ENCODE data around the gene INAFM2.

The INAFM2 gene

DNA sequence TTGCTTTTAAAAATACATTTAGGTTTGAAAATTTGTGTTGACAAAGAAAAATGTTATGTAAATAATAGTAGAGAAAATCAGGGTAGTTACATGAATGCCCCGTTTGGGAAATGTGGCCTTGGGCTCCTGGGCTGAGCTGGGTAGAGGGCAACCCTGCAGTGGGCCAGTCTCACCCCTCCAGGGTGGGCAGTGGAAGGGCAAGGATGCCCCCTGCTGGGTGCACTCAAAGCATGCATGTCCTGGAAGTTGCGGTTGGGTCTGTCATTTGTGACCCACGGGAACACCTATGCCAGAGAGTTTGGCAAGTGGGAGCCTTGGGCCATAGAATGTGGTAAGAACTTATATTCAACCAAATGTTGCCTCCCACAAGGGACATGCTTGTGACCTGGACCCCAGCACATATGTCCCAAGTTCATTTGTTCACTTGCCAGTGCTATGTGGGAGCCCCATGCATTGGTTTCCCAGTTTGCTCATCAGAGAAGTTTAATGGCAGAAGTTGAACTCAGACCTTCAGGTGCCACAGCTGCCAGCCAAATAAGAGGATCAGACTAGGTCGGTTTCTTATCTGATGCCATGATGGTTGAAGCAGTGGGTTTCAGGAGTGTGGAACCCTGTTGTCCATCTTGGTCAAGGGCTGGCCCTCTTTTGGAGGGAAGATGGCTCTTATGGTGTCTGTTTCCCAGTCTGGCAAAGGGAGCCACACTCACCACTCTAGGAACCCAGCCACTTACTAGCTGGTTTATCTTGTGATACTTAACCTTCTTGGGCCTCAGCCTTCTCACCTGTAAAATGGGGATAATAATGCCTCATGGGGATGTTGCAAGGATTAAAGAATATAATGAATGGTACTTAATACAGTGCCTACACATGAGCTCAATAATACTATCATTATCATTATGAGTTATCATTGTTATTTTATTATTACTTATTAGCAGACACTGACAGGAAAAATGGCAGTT, 13.2 kb upstream of the INAFM2 start:
- peak; percentile 73 for DNase-seq
- TF ChIP-seq, protein P1, sequence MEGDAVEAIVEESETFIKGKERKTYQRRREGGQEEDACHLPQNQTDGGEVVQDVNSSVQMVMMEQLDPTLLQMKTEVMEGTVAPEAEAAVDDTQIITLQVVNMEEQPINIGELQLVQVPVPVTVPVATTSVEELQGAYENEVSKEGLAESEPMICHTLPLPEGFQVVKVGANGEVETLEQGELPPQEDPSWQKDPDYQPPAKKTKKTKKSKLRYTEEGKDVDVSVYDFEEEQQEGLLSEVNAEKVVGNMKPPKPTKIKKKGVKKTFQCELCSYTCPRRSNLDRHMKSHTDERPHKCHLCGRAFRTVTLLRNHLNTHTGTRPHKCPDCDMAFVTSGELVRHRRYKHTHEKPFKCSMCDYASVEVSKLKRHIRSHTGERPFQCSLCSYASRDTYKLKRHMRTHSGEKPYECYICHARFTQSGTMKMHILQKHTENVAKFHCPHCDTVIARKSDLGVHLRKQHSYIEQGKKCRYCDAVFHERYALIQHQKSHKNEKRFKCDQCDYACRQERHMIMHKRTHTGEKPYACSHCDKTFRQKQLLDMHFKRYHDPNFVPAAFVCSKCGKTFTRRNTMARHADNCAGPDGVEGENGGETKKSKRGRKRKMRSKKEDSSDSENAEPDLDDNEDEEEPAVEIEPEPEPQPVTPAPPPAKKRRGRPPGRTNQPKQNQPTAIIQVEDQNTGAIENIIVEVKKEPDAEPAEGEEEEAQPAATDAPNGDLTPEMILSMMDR (IDR thresholded peaks at IDR 0.05) = peak; percentile 76
- H3K36me3 Mint-ChIP-seq (ENCODE audit: low read depth) = no peaks in the 10 kb centered on the region
- no peak overlapping the region for H3K27ac Mint-ChIP-seq
- H3K9me3 Mint-ChIP-seq = no peaks in the 10 kb centered on the region
- peaks cover 39% of the 10 kb centered on the region for H3K4me1 Mint-ChIP-seq
- peaks cover 71% of the 10 kb centered on the region for H3K27me3 Mint-ChIP-seq (ENCODE audit: low read depth, poor library complexity)
- H3K4me3 Mint-ChIP-seq = no peak overlapping the region

- H3K4me1 Mint-ChIP-seq = peaks cover 39% of the 10 kb centered on the region
- H3K27me3 Mint-ChIP-seq (ENCODE audit: low read depth, poor library complexity) = peaks cover 72% of the 10 kb centered on the region
- H3K9me3 Mint-ChIP-seq = no peaks in the 10 kb centered on the region
- no peaks in the 10 kb centered on the region for H3K36me3 Mint-ChIP-seq (ENCODE audit: low read depth)
- TF ChIP-seq, protein P1 (IDR thresholded peaks at IDR 0.05) = no peak
- H3K27ac Mint-ChIP-seq = no peak overlapping the region
- DNase-seq = no peak
- H3K4me3 Mint-ChIP-seq = no peak overlapping the region
These were observed 12.5 kb upstream of the INAFM2 start for GRCh38 chr15:40310993-40311392.

- no peak overlapping the region for H3K4me3 Mint-ChIP-seq
- no peak for DNase-seq
- no peak overlapping the region for H3K27ac Mint-ChIP-seq
- H3K36me3 Mint-ChIP-seq (ENCODE audit: low read depth) = no peaks in the 10 kb centered on the region
- TF ChIP-seq, protein P1 (IDR thresholded peaks at IDR 0.05) = no peak
- peaks cover 25% of the 10 kb centered on the region for H3K4me1 Mint-ChIP-seq
- peaks cover 82% of the 10 kb centered on the region for H3K27me3 Mint-ChIP-seq (ENCODE audit: low read depth, poor library complexity)
- no peaks in the 10 kb centered on the region for H3K9me3 Mint-ChIP-seq
These were observed 10.9 kb upstream of the INAFM2 start for GRCh38 chr15:40312370-40313158.

GRCh38 chr15:40313531-40314398, 9.7 kb upstream of the INAFM2 start:
- Mint-ChIP-seq H3K27ac (no peak overlapping the region), H3K9me3 (no peaks in the 10 kb centered on the region), H3K4me1 (peaks cover 13% of the 10 kb centered on the region), H3K27me3 (ENCODE audit: low read depth, poor library complexity) (peaks cover 86% of the 10 kb centered on the region), H3K4me3 (no peak overlapping the region), H3K36me3 (ENCODE audit: low read depth) (no peaks in the 10 kb centered on the region)
- TF ChIP-seq, protein P1 (IDR thresholded peaks at IDR 0.05) = no peak
- no peak for DNase-seq

DNA sequence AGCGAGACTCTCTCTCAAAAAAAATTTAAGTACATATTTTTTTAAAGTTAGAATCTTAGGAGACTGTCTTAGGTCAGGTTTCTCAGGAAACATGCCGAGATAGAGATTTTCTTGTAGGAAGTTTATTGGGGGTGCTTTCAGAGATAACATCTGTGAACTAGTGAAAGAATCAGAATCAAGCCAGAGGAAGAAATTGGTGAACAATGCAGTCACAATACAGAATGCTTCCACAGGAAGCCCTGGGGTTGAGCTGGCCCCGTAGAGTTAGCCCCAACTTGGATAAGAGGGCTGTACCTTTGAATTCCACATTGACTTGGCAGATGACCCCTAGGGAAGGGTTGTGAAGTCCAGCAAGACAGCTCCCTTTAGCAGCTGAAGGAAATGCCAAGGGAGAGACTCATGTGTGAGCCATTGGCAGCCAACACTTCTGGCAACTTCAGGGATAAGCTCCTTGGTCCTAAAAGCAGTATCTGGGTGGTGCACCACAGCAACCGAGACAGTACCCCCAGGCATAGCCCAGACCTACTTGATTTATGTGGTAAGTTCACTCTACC, 8.7 kb upstream of the INAFM2 start:
- H3K27ac Mint-ChIP-seq = no peak overlapping the region
- no peak overlapping the region for H3K4me3 Mint-ChIP-seq
- peaks cover 84% of the 10 kb centered on the region for H3K27me3 Mint-ChIP-seq (ENCODE audit: low read depth, poor library complexity)
- no peaks in the 10 kb centered on the region for H3K36me3 Mint-ChIP-seq (ENCODE audit: low read depth)
- peaks cover 2% of the 10 kb centered on the region for H3K4me1 Mint-ChIP-seq
- TF ChIP-seq, protein P1 (IDR thresholded peaks at IDR 0.05) = no peak
- H3K9me3 Mint-ChIP-seq = no peaks in the 10 kb centered on the region
- DNase-seq = no peak
